Neural cell (in vitro differentiated cells): Measurements from ENCODE around the gene VTI1B. TPM values are rescaled to one million over a fixed set of nuclear protein-coding genes. Genes with fewer than 3 reads are reported as not detected.

ENCODE experiments used
- H2AFZ ChIP-seq: fragments of 200-600, 300-800 bp; sonication (generic), shearing (Covaris generic); 2 replicates; pipeline ENCODE4 v1.6.0; 2014; ENCODE audit warnings: low read depth, mild to moderate bottlenecking, antibody characterized with exemption, low read length, moderate library complexity
- H3F3A ChIP-seq: fragments of 200-600 bp; shearing (Covaris generic); 2 replicates; pipeline ENCODE4 v1.6.1; 2016; ENCODE audit warnings: mild to moderate bottlenecking, moderate library complexity, mixed read lengths, antibody characterized with exemption, low read length; ENCODE audit not compliant: insufficient read depth, poor library complexity, severe bottlenecking
- H3K27ac ChIP-seq: fragments of 200-600, 300-800 bp; sonication (generic), shearing (Covaris generic); 2 replicates; pipeline ENCODE4 v1.5.1; 2014; ENCODE audit warnings: mild to moderate bottlenecking, low read length, moderate library complexity
- H3K27me3 ChIP-seq: fragments of 300-800, 200-600 bp; sonication (generic), shearing (Covaris generic); 2 replicates; pipeline ENCODE4 v1.6.0; 2014; ENCODE audit warnings: mild to moderate bottlenecking, low read depth, low read length, moderate library complexity; ENCODE audit not compliant: insufficient read depth
- H3K36me3 ChIP-seq: fragments of 300-800, 200-600 bp; sonication (generic), shearing (Covaris generic); 2 replicates; pipeline ENCODE4 v1.5.1; 2014; ENCODE audit warnings: mild to moderate bottlenecking, antibody characterized with exemption, low read length, moderate library complexity; ENCODE audit not compliant: insufficient read depth
- H3K4me2 ChIP-seq: fragments of 300-800, 200-600 bp; sonication (generic), shearing (Covaris generic); 2 replicates; pipeline ENCODE4 v1.6.0; 2014; ENCODE audit warnings: mild to moderate bottlenecking, low read length
- H3K4me3 ChIP-seq: fragments of 300-800, 200-600 bp; sonication (generic), shearing (Covaris generic); 2 replicates; pipeline ENCODE4 v1.5.1; 2014; ENCODE audit warnings: mild to moderate bottlenecking, low read length, moderate library complexity
- H3K79me2 ChIP-seq: fragments of 200-600 bp; shearing (Covaris generic); replicated peaks from 2 replicates; pipeline ENCODE4 v1.6.0; 2014; ENCODE audit warnings: mild to moderate bottlenecking, low read length, moderate library complexity; ENCODE audit not compliant: insufficient read depth
- H3K9ac ChIP-seq: fragments of 300-800, 200-600 bp; sonication (generic), shearing (Covaris generic); 2 replicates; pipeline ENCODE4 v1.6.1; 2016; ENCODE audit warnings: mild to moderate bottlenecking, low read length, mixed read lengths
- H3K9me2 ChIP-seq: fragments of 200-600 bp; shearing (Covaris generic); 2 replicates; pipeline ENCODE4 v1.6.1; 2016; ENCODE audit warnings: mild to moderate bottlenecking, low read length, mixed read lengths; ENCODE audit not compliant: insufficient read depth
- H3K9me3 ChIP-seq: fragments of 200-600, 300-800 bp; sonication (generic), shearing (Covaris generic); 2 replicates; pipeline ENCODE4 v1.6.1; 2016; ENCODE audit warnings: mild to moderate bottlenecking, mixed run types, low read length, moderate library complexity, mixed read lengths
- H4K20me1 ChIP-seq: fragments of 200-600 bp; shearing (Covaris generic); 2 replicates; pipeline ENCODE4 v1.6.1; 2016; ENCODE audit warnings: mild to moderate bottlenecking, mixed run types; ENCODE audit not compliant: insufficient read depth
- EP300 ChIP-seq: fragments of 450-650 bp; conservative IDR thresholded peaks from 2 replicates; pipeline ENCODE4 v1.6.1; 2014; ENCODE audit warnings: antibody characterized with exemption, mild to moderate bottlenecking, moderate library complexity; ENCODE audit not compliant: poor library complexity, severe bottlenecking
- EZH2 ChIP-seq: fragments of 200-600, 300-800 bp; shearing (Covaris generic), sonication (generic); IDR thresholded peaks from 2 replicates; pipeline ENCODE4 v1.6.1; 2014; ENCODE audit warnings: antibody characterized with exemption, low read length, borderline replicate concordance, mild to moderate bottlenecking; ENCODE audit not compliant: insufficient read depth, poor library complexity, severe bottlenecking
- MXI1 ChIP-seq: fragments of 450-650 bp; conservative IDR thresholded peaks from 2 replicates; pipeline ENCODE4 v1.6.1; 2014; ENCODE audit warnings: antibody characterized with exemption, mild to moderate bottlenecking; ENCODE audit not compliant: poor library complexity, severe bottlenecking
- POLR2AphosphoS5 ChIP-seq: IDR thresholded peaks from 2 replicates; pipeline ENCODE4 v1.6.1; 2012
- RAD21 ChIP-seq: fragments of 450-650 bp; conservative IDR thresholded peaks from 2 replicates; pipeline ENCODE4 v1.6.1; 2014; ENCODE audit warnings: antibody characterized with exemption, mild to moderate bottlenecking, moderate library complexity
- SMC3 ChIP-seq: fragments of 450-650 bp; conservative IDR thresholded peaks from 2 replicates; pipeline ENCODE4 v1.6.1; 2014; ENCODE audit warnings: antibody characterized with exemption, mild to moderate bottlenecking, moderate library complexity; ENCODE audit not compliant: poor library complexity
- TAF1 ChIP-seq: IDR thresholded peaks from 2 replicates; pipeline ENCODE4 v1.6.1; 2012; ENCODE audit warnings: low read depth
- polyA plus RNA-seq: library from polyadenylated mRNA; depleted of rRNA; stranded (reverse); fragments of >200 nt; gene quantifications from 2 replicates; pipeline ENCODE4 v1.2.3, GENCODE V29; 2014
- TF ChIP-seq, protein P1 (sequence below): fragments of 450-650 bp; IDR thresholded peaks from 2 replicates; pipeline ENCODE4 v1.5.1; 2014; ENCODE audit warnings: antibody characterized with exemption, mild to moderate bottlenecking, moderate library complexity; ENCODE audit not compliant: poor library complexity, severe bottlenecking
- TF ChIP-seq, protein P2 (sequence below): IDR thresholded peaks from 2 replicates; pipeline ENCODE4 v1.6.1; 2012; ENCODE audit warnings: borderline replicate concordance

Gene VTI1B
- polyA plus RNA-seq, 1 donor from 2014 or later = 78.6 TPM

DNA sequence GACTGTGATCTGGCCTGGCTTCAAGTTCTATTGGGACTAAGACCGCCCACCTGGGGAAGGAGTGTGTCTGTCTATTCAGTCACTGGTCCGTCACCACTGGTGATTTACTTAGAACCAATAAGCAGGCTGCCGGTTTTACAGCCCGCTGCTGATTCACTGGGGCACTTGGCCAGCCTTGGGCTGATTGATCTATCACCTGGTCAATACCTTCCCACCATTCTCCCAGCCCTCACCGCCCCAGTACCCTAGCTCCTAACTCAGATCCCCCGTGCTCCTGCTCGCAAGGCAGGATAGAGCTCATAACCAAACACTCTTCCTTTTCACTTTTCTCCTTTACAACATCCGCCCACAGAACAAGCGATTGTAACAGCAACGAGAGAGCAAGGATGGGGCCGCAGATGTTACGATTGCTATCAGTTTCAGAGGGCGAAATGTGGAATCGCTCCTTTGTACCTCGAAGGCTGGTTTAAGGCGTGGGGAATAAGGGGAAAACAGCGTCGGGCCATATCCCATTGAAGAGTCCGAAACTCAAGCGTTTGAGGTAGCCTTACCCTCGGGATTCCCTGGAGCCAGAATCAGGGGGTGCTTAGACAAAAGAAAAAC, 20.5 kb upstream of the VTI1B start:
- no peaks in the 10 kb centered on the region for H4K20me1 ChIP-seq
- H3K27me3 ChIP-seq = no peaks in the 10 kb centered on the region
- peak overlapping the region; percentile 95 for H3K9ac ChIP-seq
- H3F3A ChIP-seq = no peaks in the 10 kb centered on the region
- H3K27ac ChIP-seq = peak overlapping the region; percentile 97
- peak overlapping the region; percentile 86 for H2AFZ ChIP-seq
- peaks cover 4% of the 10 kb centered on the region for H3K36me3 ChIP-seq
- H3K9me3 ChIP-seq = no peaks in the 10 kb centered on the region
- H3K4me2 ChIP-seq = peak overlapping the region; percentile 31
- peaks cover 39% of the 10 kb centered on the region for H3K79me2 ChIP-seq
- no peak for TF ChIP-seq TAF1
- TF ChIP-seq EP300 = peak; percentile 41
- peak; percentile 7 for TF ChIP-seq MXI1
- TF ChIP-seq POLR2AphosphoS5 = peak; percentile 85
- TF ChIP-seq, protein P1, sequence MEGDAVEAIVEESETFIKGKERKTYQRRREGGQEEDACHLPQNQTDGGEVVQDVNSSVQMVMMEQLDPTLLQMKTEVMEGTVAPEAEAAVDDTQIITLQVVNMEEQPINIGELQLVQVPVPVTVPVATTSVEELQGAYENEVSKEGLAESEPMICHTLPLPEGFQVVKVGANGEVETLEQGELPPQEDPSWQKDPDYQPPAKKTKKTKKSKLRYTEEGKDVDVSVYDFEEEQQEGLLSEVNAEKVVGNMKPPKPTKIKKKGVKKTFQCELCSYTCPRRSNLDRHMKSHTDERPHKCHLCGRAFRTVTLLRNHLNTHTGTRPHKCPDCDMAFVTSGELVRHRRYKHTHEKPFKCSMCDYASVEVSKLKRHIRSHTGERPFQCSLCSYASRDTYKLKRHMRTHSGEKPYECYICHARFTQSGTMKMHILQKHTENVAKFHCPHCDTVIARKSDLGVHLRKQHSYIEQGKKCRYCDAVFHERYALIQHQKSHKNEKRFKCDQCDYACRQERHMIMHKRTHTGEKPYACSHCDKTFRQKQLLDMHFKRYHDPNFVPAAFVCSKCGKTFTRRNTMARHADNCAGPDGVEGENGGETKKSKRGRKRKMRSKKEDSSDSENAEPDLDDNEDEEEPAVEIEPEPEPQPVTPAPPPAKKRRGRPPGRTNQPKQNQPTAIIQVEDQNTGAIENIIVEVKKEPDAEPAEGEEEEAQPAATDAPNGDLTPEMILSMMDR = no peak
- TF ChIP-seq, protein P2, sequence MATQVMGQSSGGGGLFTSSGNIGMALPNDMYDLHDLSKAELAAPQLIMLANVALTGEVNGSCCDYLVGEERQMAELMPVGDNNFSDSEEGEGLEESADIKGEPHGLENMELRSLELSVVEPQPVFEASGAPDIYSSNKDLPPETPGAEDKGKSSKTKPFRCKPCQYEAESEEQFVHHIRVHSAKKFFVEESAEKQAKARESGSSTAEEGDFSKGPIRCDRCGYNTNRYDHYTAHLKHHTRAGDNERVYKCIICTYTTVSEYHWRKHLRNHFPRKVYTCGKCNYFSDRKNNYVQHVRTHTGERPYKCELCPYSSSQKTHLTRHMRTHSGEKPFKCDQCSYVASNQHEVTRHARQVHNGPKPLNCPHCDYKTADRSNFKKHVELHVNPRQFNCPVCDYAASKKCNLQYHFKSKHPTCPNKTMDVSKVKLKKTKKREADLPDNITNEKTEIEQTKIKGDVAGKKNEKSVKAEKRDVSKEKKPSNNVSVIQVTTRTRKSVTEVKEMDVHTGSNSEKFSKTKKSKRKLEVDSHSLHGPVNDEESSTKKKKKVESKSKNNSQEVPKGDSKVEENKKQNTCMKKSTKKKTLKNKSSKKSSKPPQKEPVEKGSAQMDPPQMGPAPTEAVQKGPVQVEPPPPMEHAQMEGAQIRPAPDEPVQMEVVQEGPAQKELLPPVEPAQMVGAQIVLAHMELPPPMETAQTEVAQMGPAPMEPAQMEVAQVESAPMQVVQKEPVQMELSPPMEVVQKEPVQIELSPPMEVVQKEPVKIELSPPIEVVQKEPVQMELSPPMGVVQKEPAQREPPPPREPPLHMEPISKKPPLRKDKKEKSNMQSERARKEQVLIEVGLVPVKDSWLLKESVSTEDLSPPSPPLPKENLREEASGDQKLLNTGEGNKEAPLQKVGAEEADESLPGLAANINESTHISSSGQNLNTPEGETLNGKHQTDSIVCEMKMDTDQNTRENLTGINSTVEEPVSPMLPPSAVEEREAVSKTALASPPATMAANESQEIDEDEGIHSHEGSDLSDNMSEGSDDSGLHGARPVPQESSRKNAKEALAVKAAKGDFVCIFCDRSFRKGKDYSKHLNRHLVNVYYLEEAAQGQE = peak; percentile 54
- TF ChIP-seq SMC3 = no peak
- no peak for TF ChIP-seq RAD21
- TF ChIP-seq EZH2 = no peak
- no peaks in the 10 kb centered on the region for H3K9me2 ChIP-seq
- H3K4me3 ChIP-seq = peak overlapping the region; percentile 76

DNA sequence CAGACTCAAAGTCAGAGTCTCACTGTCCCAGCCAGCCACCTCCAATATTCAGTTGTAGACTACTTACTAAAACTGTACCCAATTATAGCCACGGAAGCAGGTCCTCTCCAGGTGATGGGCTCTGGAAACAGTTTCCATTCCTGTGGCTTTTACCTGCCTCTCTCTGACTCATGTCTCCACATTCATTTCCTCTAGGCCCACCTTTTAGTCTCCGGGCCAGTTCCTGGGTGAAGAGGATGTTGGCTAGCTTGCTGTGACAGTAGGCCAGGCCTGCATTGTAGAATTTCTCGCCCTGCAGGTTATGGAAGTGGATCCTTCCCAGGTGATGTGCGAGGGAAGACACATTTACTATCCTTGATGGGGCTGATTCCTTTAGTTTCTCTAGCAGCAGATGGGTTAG, 15.6 kb upstream of the VTI1B start:
- Histone ChIP-seq H3K4me2 (no peak overlapping the region), H3K9me2 (no peaks in the 10 kb centered on the region), H3K4me3 (no peak overlapping the region), H3F3A (no peaks in the 10 kb centered on the region), H4K20me1 (no peaks in the 10 kb centered on the region), H3K36me3 (peaks cover 14% of the 10 kb centered on the region), H3K27ac (no peak overlapping the region), H3K27me3 (no peaks in the 10 kb centered on the region), H3K9ac (no peak overlapping the region), H3K79me2 (peaks cover 39% of the 10 kb centered on the region), H3K9me3 (no peaks in the 10 kb centered on the region), H2AFZ (no peak overlapping the region)
- TF ChIP-seq, protein P1 = no peak
- no peak for TF ChIP-seq TAF1
